GM19043 (cell line): Measurements from ENCODE around the gene ACMSD.

Experiments
- ATAC-seq: cut with Tn5 transposase; IDR thresholded peaks from one replicate; pipeline ENCODE4 v1.9.1; 2021; ENCODE audit warnings: low read depth; ENCODE audit not compliant: unreplicated experiment

Gene ACMSD

DNA sequence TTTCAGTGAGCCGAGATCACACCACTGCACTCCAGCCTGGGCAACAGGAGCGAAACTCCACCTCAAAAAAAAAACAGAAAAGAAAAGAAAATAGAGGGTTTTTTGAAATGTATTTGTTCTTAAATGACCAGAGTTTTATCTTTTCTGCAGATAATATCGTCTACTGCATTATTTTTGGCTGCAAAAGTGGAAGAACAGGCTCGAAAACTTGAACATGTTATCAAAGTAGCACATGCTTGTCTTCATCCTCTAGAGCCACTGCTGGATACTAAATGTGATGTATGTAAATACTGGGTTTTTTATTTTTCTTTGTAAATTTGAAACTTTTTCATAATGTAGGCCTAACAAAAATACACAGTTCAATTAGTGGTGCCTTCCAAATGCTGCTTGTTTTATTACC, 98.3 kb downstream of the ACMSD start:
- no peak for ATAC-seq

DNA sequence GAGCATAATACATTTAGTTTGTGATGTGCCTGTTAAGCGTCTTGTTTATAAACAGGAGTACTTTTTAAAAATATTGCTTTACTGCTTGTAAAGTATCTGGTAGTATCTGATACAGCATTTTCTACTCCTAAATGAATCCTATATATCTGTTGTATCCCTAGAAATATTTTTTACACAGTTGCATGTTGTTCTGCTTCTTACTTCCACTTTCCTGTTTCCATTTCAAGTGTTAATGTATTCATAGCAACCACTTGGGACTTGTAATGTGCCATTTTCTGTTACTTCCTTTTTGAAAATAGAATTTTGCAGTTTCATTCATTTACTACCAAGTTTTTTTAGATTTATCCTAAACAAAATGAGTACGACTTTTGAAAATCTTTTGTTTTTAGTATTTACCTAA, 105.1 kb downstream of the ACMSD start:
- ATAC-seq, result peak; percentile 74

DNA sequence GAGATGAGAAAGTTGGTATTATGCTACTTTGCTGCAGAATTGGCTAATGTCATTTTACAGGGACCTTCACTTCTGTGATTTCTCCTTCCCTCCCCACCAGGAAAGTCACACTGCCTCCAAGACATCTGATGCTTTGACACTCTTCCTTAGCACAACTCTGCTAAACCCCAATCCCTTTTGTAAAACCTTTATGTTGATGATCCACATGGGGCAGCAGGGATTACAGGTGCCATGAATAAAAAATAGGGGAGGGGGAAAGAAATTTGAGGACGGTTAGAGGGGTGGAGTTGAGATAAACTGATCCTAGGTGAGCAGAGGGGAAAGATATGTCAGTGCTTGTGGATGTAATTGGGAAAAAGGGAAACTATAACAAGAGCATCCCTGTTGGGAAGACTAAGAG, 106.6 kb downstream of the ACMSD start:
- no peak for ATAC-seq

DNA sequence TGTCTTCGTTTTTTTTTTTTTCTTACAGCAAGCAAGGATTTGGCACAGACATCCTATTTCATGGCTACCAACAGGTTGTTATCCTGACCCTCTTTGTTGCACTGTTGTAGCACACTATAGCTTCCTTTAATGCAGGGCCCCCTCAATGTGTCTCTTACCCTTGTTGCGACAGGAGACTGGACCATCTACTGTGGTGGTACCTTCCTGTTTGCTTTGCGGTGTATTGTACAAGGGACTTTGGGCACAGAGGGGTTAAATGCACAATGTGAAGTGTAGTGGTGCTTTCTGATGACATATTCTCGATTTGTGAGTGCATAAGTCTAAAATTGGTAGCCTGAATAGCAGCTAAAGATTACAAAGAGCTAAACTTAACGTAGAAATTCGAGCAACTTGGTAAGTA, 107.7 kb downstream of the ACMSD start:
- ATAC-seq, result no peak

DNA sequence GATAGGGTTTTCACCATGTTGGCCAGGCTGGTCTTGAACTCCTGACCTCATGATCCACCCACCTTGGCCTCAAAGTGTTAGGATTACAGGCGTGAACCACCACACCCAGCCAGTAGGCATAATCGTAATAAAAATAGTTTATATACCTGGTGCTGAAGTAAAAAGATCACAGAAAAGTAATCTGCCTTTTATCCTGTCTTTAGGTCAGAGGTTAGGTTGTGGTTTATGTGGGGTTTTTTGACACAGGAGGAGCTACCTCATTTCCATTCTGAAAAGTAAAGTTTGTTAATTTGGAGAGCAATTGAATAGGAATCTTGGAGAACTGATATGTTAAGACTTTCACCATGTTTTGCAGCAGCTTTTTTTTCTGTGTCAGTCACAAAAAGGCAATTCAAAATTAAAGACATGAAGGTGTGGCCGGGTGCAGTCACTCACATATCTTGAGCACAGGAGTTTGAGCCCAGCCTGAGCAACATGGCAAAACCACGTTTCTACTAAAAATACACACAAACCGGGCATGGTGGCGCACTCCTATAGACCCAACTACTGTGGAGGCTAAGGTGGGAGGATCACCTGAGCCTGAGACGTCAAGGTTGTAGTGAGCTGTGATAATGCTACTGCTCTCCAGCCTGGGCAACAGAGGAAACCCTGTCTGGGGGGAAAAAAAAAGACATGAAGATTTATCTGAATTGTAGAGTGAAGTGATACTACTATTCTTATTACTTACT, 111.7 kb downstream of the ACMSD start:
- ATAC-seq, result no peak

DNA sequence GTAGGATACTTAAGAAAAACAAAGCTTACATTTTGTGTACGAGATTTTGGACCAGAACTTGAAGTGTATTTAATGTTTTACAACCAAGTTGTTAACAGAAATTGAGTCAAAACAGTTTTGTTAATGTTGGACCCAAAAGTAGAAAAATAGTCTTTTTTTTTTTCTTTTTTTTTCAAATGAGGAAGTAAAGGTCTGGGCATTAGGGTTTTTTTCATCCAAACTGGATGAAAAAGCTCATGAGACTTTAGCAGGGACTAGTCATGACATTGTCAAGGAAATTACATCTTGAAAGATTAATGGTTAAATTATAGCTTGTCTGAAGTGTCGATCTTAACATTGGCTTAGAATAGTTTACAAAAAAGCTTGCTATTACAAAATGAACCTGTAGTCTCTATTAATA, 112.5 kb downstream of the ACMSD start:
- no peak for ATAC-seq
